Stimulated activated CD4-positive, alpha-beta T cell treated with anti-CD3 and anti-CD28 coated beads, Interleukin-4, amount 100 ng/mL, for 24 hours (primary cell): ENCODE results near the gene STK32B.

Experiments
- DNase-seq: peaks from one replicate; pipeline ENCODE4 v3.0.0-alpha.2; 2020

STK32B gene

GRCh38 chr4:5078009-5078408 lies 26.7 kb downstream of the STK32B start:
- DNase-seq: no peak

DNA sequence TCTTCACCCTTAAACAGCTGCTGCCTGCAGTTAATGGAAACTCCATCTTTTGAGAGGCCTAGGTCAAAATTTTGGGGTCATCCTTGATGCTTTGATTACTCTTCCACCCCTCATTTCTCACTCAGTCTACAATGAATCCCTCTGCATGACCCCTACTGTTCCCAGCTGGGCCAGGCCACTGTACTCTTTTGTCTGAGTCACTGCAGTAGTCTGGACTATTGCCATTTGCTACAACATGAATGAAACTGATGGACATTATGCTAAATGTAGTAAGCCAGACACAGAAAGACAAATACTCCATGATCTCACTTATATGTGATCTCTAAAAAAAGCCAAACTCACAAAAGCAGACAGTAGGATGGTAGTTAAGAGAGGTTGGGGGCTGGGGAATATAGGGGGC lies 28.3 kb downstream of the STK32B start:
- DNase-seq: no peak

DNA sequence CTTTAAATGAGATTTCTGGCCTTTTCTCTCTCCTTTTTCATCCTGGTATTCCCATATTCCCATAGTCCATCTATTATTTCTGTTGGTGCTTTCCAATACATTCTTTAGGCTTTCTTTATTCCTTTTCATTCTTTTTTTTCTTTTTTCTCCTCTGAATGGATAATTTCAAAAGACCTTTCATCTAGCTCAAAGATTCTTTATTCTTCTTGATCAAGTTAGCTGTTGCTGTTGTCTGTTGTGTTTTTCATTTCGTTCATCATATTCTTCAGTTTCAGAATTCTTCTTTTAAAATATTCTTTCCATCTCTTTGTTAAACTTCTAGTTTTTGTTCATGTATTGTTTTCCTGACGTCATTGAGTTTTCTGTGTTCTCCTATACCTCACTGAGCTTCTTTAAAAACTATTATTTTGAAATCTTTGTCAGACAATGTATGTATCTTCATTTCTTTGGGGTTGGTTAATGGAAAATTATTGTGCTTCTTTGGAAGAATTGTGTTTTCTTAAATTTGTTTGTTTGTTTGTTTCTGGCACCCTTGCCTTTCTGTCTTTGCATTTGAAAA lies 30.2 kb downstream of the STK32B start:
- DNase-seq: no peak

GRCh38 chr4:5082376-5082775 lies 31.1 kb downstream of the STK32B start:
- no peak for DNase-seq

GRCh38 chr4:5084911-5085475 lies 33.7 kb downstream of the STK32B start:
- no peak for DNase-seq

- no peak for DNase-seq
Measured at GRCh38 chr4:5086535-5086934, 35.3 kb downstream of the STK32B start.

DNA sequence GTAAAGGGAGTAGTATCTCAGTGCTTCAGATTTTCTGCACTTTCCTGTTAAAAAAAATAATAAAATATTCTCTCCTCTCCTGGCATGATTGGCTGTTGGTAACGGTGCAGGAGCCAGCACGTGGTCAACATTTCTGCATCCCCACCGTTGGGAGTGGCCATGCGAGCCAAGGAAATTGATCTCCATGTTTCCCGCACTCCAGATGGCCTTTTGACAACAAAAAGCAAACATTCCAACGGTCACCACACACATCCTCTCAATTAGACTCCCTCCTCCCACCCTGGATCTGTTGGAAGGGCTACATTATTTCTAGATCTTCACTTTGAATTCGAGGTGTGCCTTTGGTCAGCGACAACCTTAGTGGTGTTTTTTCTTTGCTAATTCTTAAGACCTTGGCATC lies 45.0 kb downstream of the STK32B start:
- no peak for DNase-seq

DNA sequence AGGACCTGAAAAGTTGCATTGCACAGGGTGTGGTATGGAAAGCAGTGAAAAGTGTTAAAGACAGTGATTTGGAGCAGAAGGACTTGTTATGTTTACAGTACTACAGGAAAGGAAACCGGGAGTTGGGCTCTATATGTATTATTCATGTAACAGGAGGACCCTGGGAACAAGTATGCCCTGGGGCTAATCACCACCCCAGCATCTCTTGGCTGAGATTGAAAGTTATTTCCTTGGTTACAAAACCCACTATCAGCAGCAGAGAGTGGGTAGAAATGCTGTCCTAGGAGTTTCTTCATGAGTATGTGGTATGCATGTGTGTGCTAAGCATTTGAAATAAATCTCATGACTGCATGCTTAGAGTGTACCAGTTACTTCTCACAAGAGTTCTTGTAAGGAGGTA lies 46.9 kb downstream of the STK32B start:
- no peak for DNase-seq

GRCh38 chr4:5100336-5100735 lies 49.1 kb downstream of the STK32B start:
- no peak for DNase-seq

DNA sequence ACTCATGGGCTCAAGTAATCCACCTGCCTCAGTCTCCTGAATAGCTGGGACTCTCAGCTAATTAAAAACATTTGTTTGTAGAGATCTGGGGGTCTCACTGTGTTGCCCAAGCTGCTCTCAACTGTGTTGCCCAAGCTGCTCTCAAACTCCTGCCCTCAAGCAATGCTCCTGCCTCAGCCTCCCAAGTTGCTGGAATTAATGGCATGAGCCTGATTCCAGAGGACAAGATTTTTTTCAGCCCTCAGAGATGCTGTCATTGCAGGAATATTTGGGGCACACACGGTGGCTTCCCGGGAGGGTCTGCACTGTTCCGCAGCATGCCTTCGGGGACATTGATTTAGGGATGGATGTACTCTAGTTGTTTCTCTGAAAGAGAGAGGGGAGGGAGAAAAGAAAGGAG lies 49.7 kb downstream of the STK32B start:
- DNase-seq: no peak

- DNase-seq: no peak
Measured at GRCh38 chr4:5101571-5101970, 50.3 kb downstream of the STK32B start.

- no peak for DNase-seq
Measured at GRCh38 chr4:5110901-5111300, 59.6 kb downstream of the STK32B start.

- no peak for DNase-seq
Measured at GRCh38 chr4:5112333-5113095, 61.2 kb downstream of the STK32B start.

DNA sequence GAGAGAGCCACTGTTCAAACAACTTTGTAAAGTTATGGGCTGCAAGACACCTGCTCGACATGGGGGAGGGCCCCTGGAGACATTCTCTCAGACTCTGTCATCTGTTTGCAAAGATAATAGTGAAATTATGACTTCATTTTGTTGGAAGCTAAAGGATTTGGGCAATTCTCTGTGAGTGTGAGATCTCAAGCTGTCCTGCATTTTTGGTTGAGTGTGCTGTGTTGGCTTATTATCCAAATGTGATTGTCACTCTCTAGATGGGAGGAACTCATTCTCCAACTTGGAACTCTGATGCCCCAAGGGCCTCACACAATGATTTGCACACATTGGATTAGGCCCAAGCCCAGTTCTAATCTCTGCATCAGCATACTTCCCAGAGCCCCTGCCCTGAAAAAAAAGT lies 63.7 kb downstream of the STK32B start:
- DNase-seq: no peak

DNA sequence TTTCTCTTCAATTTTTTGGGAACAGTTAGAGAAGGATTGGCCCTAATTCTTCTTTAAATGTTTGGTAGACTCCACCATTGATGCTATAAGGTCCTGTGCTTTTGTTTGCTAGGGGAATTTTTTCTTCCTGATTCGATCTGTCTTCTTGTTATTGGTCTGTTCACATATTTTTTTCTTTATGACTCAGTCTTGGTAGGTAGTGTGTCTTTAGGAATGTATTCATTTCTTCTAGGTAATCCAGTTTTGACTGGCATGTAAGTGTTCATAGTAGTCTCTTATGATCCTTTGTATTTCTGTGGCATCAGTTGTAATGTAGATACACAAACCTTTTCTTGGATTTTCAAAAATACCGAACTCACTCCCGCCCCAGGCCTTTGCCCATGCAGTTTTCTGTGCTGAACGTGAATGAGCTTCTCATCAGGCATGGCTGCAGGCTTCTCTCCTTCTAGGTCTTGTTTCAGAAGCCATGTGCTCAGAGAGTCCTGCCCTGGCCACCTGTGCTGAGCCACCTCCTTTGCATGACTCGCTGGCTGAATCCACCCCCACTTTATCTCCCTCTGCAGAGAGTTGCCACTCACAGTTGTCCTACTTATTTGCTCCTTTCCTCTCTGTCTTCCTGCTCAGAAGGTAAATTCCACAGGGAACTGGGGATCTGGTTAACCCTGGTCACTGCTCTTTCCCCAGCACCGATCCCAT lies 67.0 kb downstream of the STK32B start:
- no peak for DNase-seq

- no peak for DNase-seq
Measured at GRCh38 chr4:5118994-5119835, 67.9 kb downstream of the STK32B start.

GRCh38 chr4:5120067-5120466 lies 68.8 kb downstream of the STK32B start:
- no peak for DNase-seq

GRCh38 chr4:5120468-5120867 lies 69.2 kb downstream of the STK32B start:
- no peak for DNase-seq

DNA sequence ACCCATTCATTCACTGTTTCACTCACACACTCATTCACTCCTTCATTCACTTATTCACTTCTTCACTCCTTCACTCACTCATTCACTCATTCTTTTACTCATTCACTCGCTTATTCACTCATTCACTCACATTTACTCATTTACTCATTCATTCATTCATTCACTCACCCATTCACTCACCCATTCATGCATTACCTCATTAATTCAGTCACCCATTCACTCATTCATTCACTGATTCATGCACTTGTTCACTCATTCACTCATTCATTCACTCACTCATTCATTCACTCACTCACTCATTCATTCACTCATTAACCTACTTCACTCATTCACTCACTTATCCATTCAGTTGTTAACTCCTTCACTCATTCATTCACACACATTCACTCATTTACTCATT lies 70.8 kb downstream of the STK32B start:
- no peak for DNase-seq

- no peak for DNase-seq
Measured at GRCh38 chr4:5124876-5125275, 73.6 kb downstream of the STK32B start.

DNA sequence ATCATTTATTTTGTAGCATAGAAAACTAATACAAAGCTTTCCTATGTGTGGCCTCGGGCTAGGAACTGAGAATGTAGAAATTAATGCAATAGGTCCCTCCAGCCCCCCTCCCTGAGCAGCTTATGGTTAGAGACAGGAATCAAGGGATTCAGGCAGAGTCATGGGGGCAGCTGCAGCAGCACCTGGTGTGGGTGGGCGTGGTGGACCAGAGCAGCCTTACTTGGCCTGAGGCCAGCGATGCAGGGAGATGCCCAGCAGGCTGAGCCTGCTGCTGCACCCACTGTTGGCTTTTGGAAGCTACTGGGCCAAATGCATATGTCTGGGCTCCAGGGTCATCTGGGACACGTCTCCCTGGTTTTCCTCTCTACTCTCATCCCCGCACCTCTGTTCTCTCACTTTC lies 74.0 kb downstream of the STK32B start:
- DNase-seq: no peak

DNA sequence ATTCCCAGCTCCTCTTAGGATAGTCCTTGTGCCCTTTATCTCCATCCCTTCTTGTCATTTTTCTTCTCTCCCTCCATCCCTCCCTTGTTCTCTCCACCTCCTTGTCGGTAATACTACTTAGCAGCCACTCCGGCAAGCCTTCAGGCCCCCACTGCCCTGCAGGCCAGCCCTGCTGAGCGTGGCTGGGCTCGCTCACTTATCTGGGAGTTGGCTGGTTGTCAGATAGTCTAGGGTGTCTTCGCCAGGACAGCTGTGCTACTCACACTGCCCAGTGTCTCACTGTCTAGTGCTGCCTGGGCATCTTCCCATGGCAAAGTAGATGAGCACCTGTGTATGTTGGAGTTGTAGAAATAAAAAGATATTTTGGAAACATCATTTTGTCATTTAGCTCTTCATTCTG lies 75.0 kb downstream of the STK32B start:
- DNase-seq: no peak

DNA sequence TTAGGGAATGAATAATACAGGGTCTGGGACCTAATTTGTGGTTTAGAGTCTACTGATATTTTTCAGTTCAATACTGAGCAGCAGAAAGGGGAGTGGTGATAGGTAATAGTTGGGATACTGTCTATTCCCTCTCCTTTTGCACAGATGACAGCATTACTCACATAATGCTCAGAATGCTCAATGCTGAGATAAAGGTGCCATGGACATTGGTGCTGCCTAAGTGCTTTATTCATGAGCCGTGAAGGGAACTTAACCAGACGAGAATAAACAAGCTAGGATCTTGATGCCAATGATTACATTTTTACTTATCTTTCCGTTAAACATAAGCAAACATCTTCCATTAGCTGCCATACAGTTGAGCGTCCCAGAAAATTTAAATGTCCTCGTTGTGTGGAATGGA lies 75.6 kb downstream of the STK32B start:
- DNase-seq: no peak
